HL-60 (cell line): Measurements from ENCODE around the gene ABCC1.

Experiments
- POLR2AphosphoS5 ChIP-seq: IDR thresholded peaks from 2 replicates; pipeline ENCODE4 v1.6.1; 2012; ENCODE audit warnings: low read depth
- TF ChIP-seq, protein P1 (sequence below): IDR thresholded peaks from one replicate; pipeline ENCODE4 v1.5.1; 2011; ENCODE audit warnings: low read length, control low read depth, inconsistent platforms; ENCODE audit not compliant: insufficient read depth
- TF ChIP-seq, protein P2 (sequence below): IDR thresholded peaks from 2 replicates; pipeline ENCODE4 v1.6.1; 2012; ENCODE audit warnings: low read depth; ENCODE audit not compliant: insufficient replicate concordance

DNA sequence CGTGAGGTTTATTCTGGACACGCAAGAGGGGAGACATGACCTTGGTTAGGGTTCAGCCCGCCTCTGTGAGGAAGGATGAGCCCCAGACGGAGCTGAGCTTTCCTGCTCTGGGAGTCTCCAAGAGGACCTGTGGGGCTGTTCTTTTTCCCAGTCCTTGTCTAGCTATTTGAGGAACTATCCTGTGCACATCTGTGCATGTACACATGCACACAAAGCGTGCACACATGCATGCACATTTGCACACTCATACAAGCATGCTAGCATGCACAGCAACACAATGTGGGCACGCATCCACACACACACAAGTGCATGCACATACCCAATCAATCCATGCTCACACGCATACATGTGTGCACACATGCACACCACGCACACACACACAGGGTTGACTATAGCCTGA is 233.5 kb downstream of the ABCC1 start:
- TF ChIP-seq, protein P1, sequence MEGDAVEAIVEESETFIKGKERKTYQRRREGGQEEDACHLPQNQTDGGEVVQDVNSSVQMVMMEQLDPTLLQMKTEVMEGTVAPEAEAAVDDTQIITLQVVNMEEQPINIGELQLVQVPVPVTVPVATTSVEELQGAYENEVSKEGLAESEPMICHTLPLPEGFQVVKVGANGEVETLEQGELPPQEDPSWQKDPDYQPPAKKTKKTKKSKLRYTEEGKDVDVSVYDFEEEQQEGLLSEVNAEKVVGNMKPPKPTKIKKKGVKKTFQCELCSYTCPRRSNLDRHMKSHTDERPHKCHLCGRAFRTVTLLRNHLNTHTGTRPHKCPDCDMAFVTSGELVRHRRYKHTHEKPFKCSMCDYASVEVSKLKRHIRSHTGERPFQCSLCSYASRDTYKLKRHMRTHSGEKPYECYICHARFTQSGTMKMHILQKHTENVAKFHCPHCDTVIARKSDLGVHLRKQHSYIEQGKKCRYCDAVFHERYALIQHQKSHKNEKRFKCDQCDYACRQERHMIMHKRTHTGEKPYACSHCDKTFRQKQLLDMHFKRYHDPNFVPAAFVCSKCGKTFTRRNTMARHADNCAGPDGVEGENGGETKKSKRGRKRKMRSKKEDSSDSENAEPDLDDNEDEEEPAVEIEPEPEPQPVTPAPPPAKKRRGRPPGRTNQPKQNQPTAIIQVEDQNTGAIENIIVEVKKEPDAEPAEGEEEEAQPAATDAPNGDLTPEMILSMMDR, result no peak
- TF ChIP-seq, protein P2, sequence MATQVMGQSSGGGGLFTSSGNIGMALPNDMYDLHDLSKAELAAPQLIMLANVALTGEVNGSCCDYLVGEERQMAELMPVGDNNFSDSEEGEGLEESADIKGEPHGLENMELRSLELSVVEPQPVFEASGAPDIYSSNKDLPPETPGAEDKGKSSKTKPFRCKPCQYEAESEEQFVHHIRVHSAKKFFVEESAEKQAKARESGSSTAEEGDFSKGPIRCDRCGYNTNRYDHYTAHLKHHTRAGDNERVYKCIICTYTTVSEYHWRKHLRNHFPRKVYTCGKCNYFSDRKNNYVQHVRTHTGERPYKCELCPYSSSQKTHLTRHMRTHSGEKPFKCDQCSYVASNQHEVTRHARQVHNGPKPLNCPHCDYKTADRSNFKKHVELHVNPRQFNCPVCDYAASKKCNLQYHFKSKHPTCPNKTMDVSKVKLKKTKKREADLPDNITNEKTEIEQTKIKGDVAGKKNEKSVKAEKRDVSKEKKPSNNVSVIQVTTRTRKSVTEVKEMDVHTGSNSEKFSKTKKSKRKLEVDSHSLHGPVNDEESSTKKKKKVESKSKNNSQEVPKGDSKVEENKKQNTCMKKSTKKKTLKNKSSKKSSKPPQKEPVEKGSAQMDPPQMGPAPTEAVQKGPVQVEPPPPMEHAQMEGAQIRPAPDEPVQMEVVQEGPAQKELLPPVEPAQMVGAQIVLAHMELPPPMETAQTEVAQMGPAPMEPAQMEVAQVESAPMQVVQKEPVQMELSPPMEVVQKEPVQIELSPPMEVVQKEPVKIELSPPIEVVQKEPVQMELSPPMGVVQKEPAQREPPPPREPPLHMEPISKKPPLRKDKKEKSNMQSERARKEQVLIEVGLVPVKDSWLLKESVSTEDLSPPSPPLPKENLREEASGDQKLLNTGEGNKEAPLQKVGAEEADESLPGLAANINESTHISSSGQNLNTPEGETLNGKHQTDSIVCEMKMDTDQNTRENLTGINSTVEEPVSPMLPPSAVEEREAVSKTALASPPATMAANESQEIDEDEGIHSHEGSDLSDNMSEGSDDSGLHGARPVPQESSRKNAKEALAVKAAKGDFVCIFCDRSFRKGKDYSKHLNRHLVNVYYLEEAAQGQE, result no peak
- no peak for TF ChIP-seq POLR2AphosphoS5
